ENCODE measurements around the gene DHX29.
"Not testable (repeated sequence)": the region's sequence is repeated elsewhere in the genome, so short reads cannot be mapped to it uniquely, and the experiment has no call there.

DHX29 gene

GRCh38 chr5:55307383-55308253 lies at the start of gene DHX29, which contains the start of gene MTREX:
DHX29 (minus strand) TSS chr5:55307694; CDS start chr5:55307573, 121 bp downstream.
MTREX (plus strand) TSS chr5:55307989; CDS start chr5:55308014, 25 bp downstream.
- DNase-seq (ENCODE audit: low spot score) = peak; percentile 95

DNA sequence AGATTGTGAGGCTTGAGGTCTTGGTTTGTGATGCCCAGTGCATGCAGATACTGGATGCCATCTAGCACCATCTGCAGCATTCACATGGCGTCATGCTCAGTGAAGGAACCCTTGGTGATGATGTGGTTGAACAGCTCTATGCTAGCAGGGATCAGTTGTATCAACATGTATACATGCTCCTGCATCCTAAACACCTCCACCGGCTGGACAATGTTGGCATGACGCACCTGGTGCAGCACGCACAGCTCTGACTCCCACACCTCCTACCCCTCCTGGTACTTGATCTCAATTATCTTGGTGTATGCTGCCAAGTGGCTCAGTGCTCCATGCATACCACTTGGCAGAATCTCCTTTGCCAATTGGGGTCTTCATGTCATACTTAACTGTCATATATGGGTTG lies 49.4 kb upstream of the DHX29 start:
- no peak for DNase-seq (ENCODE audit: low spot score)

DNA sequence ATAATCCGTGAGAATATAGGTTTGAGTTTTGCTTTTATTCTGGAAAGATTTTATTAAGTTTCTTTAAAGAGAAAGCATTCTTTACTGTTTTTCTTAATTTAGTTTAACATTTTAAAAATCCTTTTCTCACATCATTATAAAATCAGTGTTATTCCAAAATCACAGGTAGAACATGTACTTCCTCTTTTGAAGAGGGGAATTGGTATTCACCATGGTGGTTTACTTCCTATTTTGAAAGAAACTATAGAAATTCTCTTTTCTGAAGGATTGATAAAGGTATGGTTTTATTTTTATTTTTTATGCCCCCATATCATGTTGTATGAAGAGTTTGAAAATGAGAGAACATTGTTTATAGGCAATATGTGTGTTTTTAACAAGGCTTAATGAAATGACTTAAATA lies 43.3 kb upstream of the DHX29 start:
- no peak for DNase-seq (ENCODE audit: low spot score)

DNA sequence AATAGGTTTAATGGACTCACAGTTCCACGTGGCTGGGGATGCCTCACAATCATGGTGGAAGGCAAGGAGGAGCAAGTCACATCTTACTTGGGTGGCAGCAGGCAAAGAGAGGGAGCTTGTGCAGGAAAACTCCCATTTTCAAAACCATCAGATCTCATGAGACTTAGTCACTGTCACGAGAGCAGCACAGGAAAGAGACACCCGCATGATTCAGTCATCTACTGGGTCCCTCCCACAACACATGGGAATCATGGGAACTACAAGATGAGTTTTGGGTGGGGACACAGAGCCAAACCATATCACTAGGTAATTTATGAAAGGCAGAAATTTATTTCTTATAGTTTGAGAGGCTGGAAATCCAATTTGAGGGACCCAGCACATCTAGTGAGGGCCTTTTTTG lies 40.3 kb upstream of the DHX29 start:
- no peak for DNase-seq (ENCODE audit: low spot score)

DNA sequence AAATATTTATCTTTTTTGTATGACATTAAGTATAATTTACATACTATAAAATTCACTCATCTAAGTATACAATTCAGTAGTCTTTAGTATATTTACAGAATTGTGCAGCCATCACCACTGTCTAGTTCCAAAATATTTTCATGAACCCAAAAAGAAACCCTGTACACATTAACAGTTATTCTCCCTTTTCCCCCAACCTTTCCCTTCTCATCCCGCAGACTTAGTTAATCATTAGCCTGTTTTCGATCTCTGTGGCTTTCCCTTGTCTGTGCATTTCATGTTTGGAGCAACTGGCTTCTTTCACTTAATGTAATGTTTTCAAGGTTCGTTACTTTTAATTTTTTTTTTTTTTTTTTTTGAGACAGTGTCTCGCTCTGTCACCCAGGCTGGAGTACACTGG lies 37.8 kb upstream of the DHX29 start:
- DNase-seq (ENCODE audit: low spot score) = no peak

GRCh38 chr5:55344392-55344992 lies 37.0 kb upstream of the DHX29 start:
- peak; percentile 57 for DNase-seq (ENCODE audit: low spot score)

DNA sequence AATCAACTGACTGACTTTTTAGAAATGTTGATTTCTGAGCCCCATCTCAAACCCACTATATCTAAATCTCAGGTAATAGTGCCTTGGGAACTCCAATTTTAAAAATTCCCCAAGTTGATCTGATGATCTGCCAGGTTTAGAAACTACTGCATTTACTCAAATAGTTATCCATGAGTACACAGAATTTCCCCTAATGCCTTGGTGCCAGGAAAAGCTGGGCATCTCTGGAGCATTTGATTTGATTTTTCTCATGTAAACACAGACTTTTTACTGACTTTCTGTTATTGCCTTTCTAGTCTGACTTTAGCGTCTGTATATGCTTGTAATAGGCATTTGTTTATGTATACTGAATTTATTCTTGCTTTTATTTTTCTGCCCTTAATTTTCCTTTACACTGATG lies 36.1 kb upstream of the DHX29 start:
- no peak for DNase-seq (ENCODE audit: low spot score)

DNA sequence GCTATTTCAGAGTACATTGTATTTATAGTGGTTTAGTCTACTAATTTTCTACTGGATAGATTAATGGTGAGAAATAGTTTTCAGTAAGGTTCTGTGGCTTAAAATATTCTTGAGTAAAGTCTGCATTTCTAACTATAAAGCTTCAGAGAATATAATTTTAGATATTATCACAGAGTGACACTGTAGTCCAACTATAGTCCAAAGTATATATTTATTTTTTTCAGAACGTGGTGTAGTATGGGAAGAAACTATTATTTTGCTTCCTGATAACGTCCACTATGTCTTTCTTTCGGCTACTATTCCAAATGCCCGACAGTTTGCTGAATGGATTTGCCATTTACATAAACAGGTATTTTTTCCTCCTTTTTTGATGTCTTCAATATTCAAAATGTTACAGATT lies 35.6 kb upstream of the DHX29 start:
- no peak for DNase-seq (ENCODE audit: low spot score)

DNA sequence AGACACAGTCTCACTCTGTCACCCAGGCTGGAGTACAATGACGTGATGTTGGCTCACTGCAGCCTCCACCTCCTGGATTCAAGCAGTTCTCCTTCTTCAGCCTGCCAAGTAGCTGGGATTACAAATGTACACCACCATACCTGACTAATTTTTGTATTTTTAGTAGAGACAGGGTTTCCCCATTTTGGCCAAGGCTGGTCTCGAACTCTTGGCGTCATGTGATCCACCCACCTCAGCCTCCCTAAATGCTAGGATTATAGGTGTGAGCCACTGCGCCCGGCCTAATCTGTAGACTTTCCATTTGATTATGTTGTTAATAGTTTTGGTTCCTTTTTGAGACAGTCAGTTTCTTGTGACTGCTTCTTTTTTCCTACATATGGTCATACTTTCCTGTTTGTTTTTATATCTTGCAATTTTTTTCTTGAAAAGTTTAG lies 31.3 kb upstream of the DHX29 start:
- no peak for DNase-seq (ENCODE audit: low spot score)

DNA sequence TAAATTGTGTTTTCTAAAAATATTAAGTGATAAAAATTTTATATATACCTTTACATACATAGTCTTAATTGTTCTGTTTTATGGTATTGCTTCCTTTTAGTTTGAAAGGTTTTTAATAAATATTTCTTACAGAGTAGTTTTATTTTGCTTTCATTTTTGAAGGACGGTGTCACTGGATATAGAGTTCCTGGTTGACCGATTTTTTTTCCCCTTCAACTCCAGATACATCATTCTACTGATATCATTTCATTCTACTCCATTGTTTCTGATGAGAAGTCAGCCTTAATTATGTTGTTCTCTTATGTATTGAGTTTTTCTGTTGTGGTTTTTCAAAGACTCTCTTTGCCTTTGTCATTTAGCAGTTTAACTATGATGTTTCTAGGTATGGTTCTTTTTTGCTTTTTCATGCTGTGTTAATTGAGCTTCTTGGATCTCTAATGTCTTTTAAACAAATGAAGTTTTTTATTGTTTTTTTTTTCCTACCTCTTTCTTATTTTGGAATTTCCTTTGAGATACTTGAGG lies 30.7 kb upstream of the DHX29 start:
- DNase-seq (ENCODE audit: low spot score) = no peak

DNA sequence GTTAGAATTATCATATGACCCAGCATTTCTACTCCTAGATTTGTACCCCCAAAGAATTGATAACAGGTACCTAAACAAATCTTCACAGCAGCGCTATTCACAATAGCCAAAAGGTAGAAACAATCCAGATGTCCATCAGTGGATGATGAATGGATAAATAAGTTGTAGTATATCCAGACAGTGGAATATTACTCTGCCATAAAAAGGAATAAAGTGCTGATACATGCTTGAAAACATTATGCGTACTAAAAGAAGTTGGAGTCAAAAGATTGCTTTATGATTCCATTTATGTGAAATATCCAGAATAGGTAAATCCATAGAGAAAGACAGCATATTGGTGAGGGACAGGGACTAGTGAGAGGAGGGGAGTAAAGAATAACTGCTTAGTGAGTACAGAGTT lies 26.3 kb upstream of the DHX29 start:
- DNase-seq (ENCODE audit: low spot score) = no peak

- no peak for DNase-seq (ENCODE audit: low spot score)
Measured at GRCh38 chr5:55333017-55333416, 25.5 kb upstream of the DHX29 start.

DNA sequence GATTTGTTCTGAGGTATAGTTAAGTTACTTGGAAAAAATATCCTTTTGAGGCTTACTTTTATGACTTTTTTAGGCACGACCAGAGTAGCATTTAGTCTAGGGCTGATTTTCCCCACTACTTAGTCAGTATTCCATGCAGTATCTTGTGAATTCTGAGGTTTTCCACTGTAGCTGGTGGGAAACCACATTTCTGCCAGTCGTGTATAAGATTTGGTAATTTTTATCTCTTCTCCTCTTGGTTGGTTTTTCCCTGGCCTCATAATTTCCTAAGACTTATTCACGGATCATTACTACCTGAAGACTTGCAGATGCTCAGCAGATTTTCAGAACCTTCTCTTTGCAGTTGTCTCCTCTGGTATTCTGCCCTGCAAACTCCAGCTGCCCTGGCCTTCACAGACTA lies 23.8 kb upstream of the DHX29 start:
- DNase-seq (ENCODE audit: low spot score) = no peak

- no peak for DNase-seq (ENCODE audit: low spot score)
Measured at GRCh38 chr5:55327281-55327680, 19.8 kb upstream of the DHX29 start.

DNA sequence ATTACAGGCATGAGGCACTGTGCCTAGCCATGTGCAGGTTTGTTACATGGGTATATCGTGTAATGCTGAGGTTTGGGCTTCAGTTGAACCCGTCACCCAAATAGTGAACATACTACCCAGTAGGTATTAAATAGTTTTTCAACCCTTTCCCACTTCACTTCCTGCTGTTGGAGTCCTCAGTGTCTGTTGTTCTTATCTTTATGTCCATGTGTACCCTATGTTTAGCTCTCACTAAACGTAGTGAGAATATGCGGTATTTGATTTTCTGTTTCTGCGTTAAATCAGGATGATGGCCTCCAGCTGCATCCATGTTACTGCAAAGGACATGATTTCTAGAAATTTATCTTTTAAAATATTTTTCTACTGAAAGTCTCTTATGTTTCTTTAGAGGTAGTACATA lies 18.1 kb upstream of the DHX29 start:
- DNase-seq (ENCODE audit: low spot score) = no peak

DNA sequence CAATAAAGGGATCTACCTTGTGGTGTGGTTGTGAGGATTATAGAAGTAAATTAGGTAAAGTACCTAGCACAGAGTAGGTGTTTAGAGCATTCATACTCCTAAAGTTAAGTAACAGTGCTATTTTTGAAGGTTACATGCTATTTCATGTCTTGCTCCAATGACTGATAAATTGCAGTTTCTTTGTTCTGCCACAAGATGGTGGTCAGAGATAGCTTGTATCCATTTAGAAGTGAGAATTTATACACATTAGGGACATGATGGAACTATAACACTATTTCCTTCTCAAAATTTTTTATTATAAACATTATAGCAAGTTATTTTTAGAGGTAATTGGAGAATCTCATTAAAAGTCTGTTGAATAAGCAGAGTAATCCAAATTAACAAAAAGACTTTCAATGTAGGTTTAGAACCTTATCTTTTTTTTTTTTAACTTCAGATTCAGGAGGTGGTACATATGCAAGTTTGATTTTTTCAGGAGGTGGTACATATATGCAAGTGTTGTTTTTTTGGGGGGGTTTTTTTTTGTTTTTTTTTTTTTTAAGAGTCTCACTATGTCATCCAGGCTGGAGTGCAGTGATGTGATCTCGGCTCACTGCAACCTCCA lies 17.4 kb upstream of the DHX29 start:
- DNase-seq (ENCODE audit: low spot score) = peak; percentile 45

DNA sequence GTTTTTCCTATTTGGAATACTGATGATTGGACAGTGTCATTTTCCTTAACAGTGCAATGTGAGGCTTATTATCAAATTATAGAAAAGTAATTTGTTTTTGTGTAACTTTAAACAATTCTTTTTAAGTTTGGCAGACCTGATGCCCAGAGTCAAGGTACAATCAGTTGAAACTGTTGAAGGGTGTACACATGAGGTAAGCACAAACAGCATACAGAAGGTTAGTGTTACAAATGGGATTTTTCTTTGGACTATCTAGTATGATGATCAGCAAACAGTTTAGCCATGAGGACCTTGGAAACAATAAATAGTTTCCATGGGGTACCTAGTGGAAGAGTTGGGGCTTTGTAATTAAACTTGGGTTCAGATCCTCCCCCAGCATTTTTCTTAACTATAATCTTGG lies 16.5 kb upstream of the DHX29 start:
- no peak for DNase-seq (ENCODE audit: low spot score)

- peak; percentile 23 for DNase-seq (ENCODE audit: low spot score)
Measured at GRCh38 chr5:55320571-55320970, 13.1 kb upstream of the DHX29 start.

DNA sequence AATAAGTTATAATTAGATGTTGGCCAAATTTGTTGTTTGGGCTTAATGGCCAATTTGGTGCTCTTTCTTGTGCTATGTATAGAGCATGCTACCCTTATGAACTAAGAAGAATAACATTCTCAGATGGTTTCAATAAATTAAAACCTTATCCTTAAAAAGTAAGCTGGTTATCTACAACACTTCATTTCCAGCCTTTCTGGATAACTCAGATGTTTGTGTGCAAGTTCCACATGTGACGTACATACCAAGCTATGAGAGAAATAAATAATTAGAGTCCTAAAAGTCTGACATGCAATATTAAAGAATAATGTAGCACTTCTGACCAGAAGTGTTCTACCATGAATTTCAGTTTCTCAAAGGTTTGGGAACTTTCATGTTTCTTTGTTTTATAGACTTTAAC lies 12.0 kb upstream of the DHX29 start:
- no peak for DNase-seq (ENCODE audit: low spot score)

GRCh38 chr5:55318237-55318636 lies 10.7 kb upstream of the DHX29 start:
- not testable (repeated sequence) for DNase-seq (ENCODE audit: low spot score)

GRCh38 chr5:55316837-55317236 lies 9.3 kb upstream of the DHX29 start:
- no peak for DNase-seq (ENCODE audit: low spot score)

DNA sequence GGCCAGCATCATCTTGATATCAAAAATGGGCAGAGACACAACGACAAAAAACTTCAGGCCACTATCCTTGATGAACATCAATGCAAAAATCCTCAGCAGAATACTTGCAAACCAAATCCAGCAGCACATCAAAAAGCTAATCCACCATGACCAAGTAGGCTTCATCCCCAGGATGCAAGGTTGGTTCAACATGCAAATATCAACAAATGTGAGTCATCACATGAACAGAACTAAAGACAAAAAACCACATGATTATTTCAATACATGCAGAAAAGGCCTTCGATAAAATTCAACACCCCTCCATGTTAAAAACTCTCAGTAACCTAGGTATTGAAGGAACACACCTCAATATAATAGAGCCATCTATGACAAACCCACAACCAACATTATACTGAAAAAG lies 8.8 kb upstream of the DHX29 start:
- no peak for DNase-seq (ENCODE audit: low spot score)
